GM19468 (cell line): Measurements from ENCODE around the gene ZFAND6.
"Not testable (repeated sequence)": the region's sequence is repeated elsewhere in the genome, so short reads cannot be mapped to it uniquely, and the experiment has no call there.

ENCODE experiments used
- ATAC-seq: cut with Tn5 transposase; IDR thresholded peaks from one replicate; pipeline ENCODE4 v1.9.1; 2021; ENCODE audit warnings: mild to moderate bottlenecking, moderate library complexity, moderate number of reproducible peaks; ENCODE audit not compliant: unreplicated experiment; ENCODE audit errors: extremely low read depth

ZFAND6 gene

DNA sequence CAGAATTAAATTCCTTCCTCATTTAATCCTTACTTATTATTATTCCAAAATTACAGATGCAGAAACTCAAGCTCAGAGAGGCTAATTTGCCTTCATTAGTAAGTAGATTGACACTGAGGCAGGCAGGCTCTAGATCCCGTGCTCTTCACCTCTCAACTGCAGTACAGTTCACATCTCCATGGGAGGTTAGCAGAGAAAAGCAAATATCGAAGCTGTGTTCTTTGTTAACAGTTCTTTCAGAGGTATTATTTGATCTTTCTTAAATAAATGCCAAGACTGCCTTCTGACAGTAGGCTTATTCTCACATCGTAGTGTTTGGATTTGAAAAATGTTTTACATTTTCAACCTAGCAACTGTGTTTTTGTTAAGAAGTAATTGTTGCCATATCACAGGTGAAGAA lies 77.4 kb downstream of the ZFAND6 start:
- no peak for ATAC-seq

GRCh38 chr15:80138961-80139360 lies 79.5 kb downstream of the ZFAND6 start:
- ATAC-seq = no peak

- no peak for ATAC-seq
These were observed 81.4 kb downstream of the ZFAND6 start for GRCh38 chr15:80140909-80141308.

DNA sequence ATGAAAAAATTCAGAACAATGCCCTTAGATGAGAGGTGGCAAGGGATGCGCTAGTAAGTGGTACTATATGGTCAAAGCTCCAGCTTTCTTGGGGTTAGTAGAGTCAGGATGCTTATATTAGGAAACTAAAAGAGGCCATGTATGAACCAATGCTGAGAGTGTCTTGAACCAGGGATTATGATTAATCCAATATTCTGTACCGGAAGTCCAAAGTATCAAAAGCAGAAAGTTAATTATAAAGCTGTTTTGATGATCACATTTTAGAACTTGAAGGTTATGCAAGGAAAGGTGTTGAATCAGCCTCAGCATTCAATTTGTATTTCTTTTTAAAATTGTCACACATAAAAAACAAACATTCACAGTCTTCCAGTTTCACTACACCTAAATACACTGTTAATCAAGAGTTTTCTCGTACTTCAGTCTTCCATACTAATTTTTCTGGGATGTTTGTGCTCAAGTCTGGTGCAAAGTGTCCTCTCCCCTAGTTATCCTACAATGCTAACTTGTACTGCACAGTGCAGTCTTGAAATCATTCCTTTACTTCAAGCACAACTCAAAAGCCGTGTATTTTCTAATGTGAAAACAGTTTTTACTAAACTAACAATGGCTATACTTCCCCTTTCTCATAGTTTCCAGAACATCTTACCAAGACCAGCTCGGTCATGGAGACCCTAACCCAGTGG lies 82.6 kb downstream of the ZFAND6 start:
- ATAC-seq = no peak

- no peak for ATAC-seq
These were observed 83.2 kb downstream of the ZFAND6 start for GRCh38 chr15:80142646-80143045.

GRCh38 chr15:80151148-80151547 lies 91.7 kb downstream of the ZFAND6 start:
- ATAC-seq = no peak

DNA sequence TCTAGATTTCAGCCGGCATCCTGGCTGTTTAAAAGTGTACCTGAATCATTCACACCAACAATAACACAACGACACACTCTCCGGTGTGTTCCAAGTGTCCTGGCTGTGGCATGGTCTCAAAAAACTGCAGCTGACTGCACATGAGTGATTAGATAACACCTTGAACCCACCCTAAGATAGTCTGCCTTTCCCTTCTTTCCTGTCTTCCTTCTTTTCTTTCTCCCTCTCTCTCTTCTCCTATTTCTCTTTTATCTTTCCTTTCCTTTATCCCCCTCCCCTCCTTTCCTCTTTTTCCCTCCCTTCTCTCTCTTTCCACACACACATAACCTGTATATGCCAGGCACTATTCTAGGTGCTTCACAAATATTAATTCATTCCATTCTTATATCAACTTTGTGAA lies 92.1 kb downstream of the ZFAND6 start:
- ATAC-seq = no peak

- ATAC-seq = no peak
These were observed 92.9 kb downstream of the ZFAND6 start for GRCh38 chr15:80152180-80152895.

GRCh38 chr15:80152896-80153876 lies 93.7 kb downstream of the ZFAND6 start, which contains the start of gene FAH:
TSS of gene FAH (plus strand) at chr15:80152999. CDS start at chr15:80153055, 56 bp downstream.
- ATAC-seq = no peak

GRCh38 chr15:80153900-80154299 lies 94.4 kb downstream of the ZFAND6 start:
- no peak for ATAC-seq

DNA sequence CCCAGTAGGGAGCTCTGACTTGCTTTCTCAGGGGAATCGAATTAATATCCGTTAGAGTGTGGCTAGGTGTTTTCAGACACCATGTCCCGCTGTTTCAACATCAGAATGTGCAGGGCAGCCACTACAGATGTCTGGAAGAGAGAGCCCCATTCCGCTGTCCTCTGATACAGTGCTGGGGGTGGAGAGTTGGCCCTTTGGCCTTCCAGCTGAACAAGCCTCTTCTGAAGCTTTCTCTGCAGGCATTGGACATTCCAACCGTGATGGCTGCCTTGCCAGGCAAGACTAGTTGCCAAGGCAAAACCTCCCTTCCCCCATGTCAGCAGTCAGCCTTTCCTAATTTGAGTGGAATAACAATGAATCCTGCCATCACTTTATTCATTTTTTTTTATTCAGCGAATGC lies 94.9 kb downstream of the ZFAND6 start:
- no peak for ATAC-seq

DNA sequence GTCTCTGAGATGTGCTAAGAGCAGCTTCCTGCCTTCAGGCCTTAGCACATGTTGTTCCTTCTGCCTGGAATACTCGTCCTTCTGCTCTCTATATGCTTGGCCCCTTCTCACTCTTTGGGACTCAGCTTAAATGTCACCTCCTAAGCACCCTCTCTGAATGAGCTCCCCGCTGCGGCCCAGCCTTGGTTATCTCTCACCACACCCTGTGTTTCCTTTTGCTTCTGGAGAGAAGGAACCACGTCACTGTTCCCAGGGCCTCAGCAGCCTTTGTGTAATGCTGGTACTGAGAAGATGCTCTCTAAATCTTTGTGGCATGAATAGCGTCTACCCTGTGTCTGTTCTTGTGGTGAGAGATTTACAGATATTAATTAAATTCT lies 95.5 kb downstream of the ZFAND6 start:
- no peak for ATAC-seq

DNA sequence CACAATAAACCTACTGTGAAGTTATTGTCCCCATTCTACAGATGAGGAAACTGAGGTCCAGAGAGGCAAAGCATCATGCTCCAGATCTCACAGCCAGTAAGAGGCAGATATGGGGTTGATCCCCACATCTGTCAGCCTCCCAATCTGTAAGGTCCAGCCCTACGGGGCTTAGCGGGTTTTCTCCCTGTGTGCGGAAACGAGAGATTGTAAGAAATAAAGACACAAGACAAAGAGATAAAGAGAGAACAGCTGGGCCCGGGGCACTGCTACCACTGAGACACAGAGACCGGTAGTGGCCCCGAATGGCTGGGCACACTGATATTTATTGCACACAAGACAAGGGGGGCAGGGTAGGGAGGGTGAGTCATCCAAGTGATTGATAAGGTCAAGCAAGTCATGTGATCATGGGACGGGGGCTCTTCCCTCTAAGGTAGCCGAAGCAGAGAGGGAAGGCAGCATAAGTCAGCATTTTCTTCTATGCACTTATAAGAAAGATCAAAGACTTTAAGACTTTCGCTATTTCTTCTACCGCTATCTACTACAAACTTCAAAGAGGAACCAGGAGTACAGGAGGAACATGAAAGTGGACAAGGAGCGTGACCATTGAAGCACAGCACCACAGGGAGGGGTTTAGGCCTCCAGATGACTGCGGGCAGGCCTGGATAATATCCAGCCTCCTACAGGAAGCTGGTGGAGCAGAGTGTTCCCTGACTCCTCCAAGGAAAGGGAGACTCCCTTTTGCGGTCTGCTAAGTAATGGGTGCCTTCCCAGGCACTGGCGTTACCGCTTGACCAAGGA lies 96.1 kb downstream of the ZFAND6 start:
- not testable (repeated sequence) for ATAC-seq

GRCh38 chr15:80156176-80156720 lies 96.8 kb downstream of the ZFAND6 start:
- ATAC-seq = no peak

- ATAC-seq = no peak
These were observed 97.7 kb downstream of the ZFAND6 start for GRCh38 chr15:80157215-80157614.

DNA sequence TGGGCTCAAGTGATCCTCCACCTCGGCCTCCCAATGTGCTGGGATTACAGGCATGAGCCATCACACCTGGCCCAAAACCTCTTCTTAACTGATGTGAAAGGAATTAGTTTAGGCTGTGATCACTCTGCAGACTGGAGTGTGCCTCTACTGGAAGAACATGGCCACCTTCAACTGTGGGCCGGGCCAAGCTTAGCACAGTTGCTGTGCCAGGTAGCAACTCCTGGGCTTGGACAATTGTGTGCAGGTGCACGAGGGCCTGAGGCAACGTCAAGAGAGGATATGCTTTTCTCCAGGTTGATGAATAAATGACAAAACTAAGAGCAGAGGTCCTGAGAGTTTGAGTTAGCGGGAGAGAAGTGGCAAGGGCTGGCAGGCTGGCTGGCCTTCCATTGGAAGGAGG lies 99.8 kb downstream of the ZFAND6 start:
- ATAC-seq = no peak

GRCh38 chr15:80159811-80160569 lies 100.5 kb downstream of the ZFAND6 start:
- no peak for ATAC-seq

DNA sequence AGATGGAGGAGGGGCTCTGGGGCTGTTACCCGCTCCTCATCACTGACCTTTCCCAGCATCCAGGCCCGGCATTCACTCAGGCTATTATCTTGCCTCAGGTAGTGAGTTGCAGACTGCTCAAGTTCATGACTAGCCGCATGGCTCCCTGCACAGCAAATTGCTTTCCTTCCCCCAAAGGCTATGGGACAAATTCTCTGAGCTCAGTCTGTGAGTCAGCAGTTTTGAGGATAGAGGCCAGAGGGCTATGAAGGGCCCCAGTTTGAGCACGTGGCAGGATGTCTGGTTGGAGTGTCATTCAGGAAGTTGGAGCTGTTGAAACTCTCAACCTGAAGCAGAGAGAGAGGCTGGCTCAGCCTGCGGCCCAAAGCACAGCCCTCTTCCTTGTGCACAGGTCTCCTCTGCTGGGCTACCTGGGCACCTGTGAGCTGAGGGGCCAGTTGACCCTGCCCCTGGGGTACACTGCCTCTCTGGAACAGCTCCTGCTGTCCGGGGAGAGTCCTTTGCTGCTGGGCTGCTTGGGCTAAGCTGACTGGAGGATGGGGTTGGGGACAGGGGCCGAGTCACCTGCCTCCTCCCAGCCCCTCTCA lies 101.2 kb downstream of the ZFAND6 start:
- ATAC-seq = peak; percentile 65
